Smooth muscle cell of the coronary artery (primary cell): ENCODE measurements around the gene ZNF594. TPM values are rescaled to one million over a fixed set of nuclear protein-coding genes. Genes with fewer than 3 reads are reported as not detected.

Experiments used
- total RNA-seq: library from RNA; depleted of rRNA; stranded (reverse); fragments of >200 nt; gene quantifications from 2 replicates; pipeline ENCODE4 v1.2.3, GENCODE V29; 2014; ENCODE audit warnings: low replicate concordance

Gene ZNF594
- 3.3 and 5.3 TPM in 2 replicates for total RNA-seq

DNA sequence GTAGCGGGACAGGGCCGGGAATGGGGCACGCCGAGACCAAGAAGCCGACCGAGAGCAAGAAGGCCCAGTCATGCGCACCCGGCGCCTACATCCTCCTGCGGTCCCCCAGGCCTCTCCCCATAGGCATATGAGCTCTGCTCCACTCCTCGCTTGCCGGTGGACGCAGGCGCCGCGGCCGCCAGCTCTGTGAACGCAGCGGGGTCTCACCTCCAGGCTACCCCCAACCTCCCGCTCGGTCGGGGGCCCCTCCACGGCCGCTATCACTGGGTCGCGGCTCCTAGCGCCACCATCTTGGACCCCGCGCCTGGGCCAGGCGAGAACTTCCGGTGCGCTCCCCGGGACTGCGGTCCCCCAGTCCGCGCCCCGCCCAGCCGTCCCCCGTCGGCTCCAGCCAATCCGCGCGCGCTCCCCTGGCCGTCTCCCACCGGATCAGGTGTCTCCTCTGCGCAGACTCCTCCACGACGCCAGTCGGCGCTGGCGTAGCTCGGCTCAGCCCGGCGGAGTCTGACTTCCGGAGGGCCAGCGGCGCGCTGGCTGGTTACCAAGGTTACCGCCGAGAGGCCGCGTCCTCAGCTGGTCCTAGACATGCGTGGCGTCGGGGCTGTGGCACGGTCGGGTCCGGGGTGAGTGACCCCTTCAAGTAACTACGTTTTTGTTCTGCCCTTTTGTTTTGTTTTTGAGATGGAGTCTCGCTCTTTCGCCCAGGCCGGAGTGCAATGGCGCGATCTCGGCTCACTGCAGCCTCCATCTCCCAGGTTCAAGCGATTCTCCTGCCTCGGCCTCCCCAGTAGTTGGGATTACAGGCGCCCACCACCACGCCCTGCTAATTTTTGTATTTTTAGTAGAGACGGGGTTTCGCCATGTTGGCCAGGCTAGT, at the start of gene ZNF594:
ZNF594 (minus strand) TSS at position 328 of the 877 bp plus-strand sequence. CDS start 7,612 bp downstream, outside the sequence.

DNA sequence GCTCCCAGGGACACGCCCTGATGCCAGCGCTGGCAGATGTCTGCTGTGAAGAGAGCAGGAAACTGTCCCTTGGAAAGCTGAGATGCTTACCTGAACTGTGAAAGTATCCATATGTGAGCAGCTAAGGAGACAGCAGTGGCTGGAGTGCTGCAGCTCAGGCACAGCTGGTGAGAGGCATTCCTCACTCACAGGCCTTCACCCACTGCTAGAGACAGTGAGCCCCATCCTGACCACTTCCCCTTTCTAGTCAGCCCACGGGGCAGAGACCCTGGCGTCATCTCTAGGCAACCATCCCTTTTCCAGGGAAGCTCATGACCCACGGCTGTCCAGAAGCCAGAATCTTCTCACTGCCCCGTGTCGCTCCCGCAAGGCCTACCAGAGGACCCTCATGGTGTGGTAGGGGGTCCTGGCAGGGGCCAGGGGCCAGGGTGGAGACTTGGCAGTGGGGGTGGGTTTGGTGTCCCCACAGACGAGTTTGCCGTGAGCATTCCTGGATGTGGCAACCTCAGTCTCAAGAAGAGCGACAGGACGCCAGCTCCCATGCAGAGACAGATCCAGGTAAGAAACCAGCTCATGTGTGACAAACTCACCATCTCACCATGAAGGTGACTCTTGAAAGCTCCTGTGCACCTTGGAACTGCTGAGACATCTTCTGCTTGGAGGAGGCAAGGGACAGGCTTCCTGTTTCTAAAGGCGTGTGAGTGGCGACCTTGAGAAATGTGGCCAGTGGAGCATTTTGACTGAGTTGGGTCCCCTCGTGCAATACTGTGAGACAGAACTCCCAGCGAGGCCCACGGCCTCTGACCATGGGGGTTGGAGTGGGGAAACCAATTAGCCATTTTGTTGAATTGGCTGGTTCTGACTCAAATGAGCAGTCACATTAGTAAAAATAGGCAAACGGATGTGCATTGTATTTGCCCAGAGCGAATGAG, 43.2 kb upstream of the ZNF594 start, which contains the start of gene SCIMP:
SCIMP (minus strand) TSS at position 216 of the 932 bp plus-strand sequence; CDS start at position 111, 105 bp downstream.

Other genes starting within 250 kb of the ZNF594 start
- 665 and 1,065 TPM in 2 replicates for gene PFN1, start 243.3 kb downstream of the ZNF594 start, total RNA-seq
- gene ENO3, start 240.7 kb downstream of the ZNF594 start, total RNA-seq = 2.7 and 4.9 TPM in 2 replicates
- gene SPAG7, start 224.1 kb downstream of the ZNF594 start, total RNA-seq = 44.5 and 69.5 TPM in 2 replicates
- gene CAMTA2, start 204.2 kb downstream of the ZNF594 start, total RNA-seq = 4.1 TPM in 2 replicates
- 0.30 and 1.1 TPM in 2 replicates for gene INCA1, start 194.3 kb downstream of the ZNF594 start, total RNA-seq
- 67.5 and 86.1 TPM in 2 replicates for gene KIF1C, start 193.9 kb downstream of the ZNF594 start, total RNA-seq
- 0.15 and 0.82 TPM in 2 replicates for gene SLC52A1, start 156.4 kb downstream of the ZNF594 start, total RNA-seq
- gene ZFP3, start 113.4 kb downstream of the ZNF594 start, total RNA-seq = 0.47 and 0.90 TPM in 2 replicates
- gene ZNF232, start 80.0 kb downstream of the ZNF594 start, total RNA-seq = 4.2 and 4.7 TPM in 2 replicates
- not detected in 2 replicates for gene USP6, start 75.8 kb downstream of the ZNF594 start, total RNA-seq
- gene SCIMP, start 43.0 kb upstream of the ZNF594 start, total RNA-seq = not detected in 2 replicates
- gene RABEP1, start 90.4 kb upstream of the ZNF594 start, total RNA-seq = 36.6 and 44.7 TPM in 2 replicates
- 54.3 and 73.6 TPM in 2 replicates for gene NUP88, start 227.8 kb upstream of the ZNF594 start, total RNA-seq
- 31.9 and 48.9 TPM in 2 replicates for gene RPAIN, start 228.3 kb upstream of the ZNF594 start, total RNA-seq
- gene C1QBP, start 247.3 kb upstream of the ZNF594 start, total RNA-seq = 105 and 188 TPM in 2 replicates